ENCODE results near the gene MIR17HG. TPM values are rescaled to one million over a fixed set of nuclear protein-coding genes. Genes with fewer than 3 reads are reported as not detected.
A peak's percentile ranks its signal among the peaks of the same experiment; 100 is the strongest.

The MIR17HG gene
- total RNA-seq, 3 donors from 2014 or later (not counting 1 experiment from before 2014, with no cell fraction given): 2.2 to 8.1 (median 6.1) TPM

GRCh38 chr13:91347996-91348905 is 764 bp downstream of the MIR17HG start:
- peaks cover 8% of the 10 kb centered on the region for H3K4me1 ChIP-seq (ENCODE audit: control insufficient read depth, insufficient read depth, low read length)
- H3K27ac Mint-ChIP-seq: peak overlapping the region in 1 of 2 donors; percentile 83
- peak overlapping the region; percentile 48 for H3K27ac ChIP-seq (ENCODE audit: low read length)
- H3K4me3 Mint-ChIP-seq: peak overlapping the region; percentile 65
- ATAC-seq: peak; percentile 67 to 82 (median 70)
- intact Hi-C loops (cut with micrococcal nuclease): no loop called here
- H3K36me3 ChIP-seq (ENCODE audit: control insufficient read depth, insufficient read depth, low read length): peaks cover 18% of the 10 kb centered on the region
- H3K27me3 ChIP-seq (ENCODE audit: control insufficient read depth, insufficient read depth, low read length): no peaks in the 10 kb centered on the region
- peaks cover 16% of the 10 kb centered on the region in 2 donors for H3K4me1 Mint-ChIP-seq
- no peaks in the 10 kb centered on the region for H3K9me3 ChIP-seq (ENCODE audit: control insufficient read depth, insufficient read depth, low read length)
- peaks cover 0 to 3% of the 10 kb centered on the region in 2 donors for H3K27me3 Mint-ChIP-seq (ENCODE audit: low read depth in 2 of 2)
- peaks cover under 1% of the 10 kb centered on the region for H3K36me3 Mint-ChIP-seq
- no peaks in the 10 kb centered on the region for H3K9me3 Mint-ChIP-seq
- TF ChIP-seq CTCF (IDR thresholded peaks at IDR 0.05): no peak
- under 1% methylated on average over 141 of the region's 141 CpGs for WGBS (ENCODE audit: insufficient coverage)
- peak overlapping the region; percentile 64 for H3K4me3 ChIP-seq (ENCODE audit: low read length)
- peak; percentile 54 to 82 for DNase-seq

GRCh38 chr13:91348906-91349435 is 1.5 kb downstream of the MIR17HG start:
- peaks cover 24% of the 10 kb centered on the region for H3K36me3 ChIP-seq (ENCODE audit: control insufficient read depth, insufficient read depth, low read length)
- H3K4me1 ChIP-seq (ENCODE audit: control insufficient read depth, insufficient read depth, low read length): peaks cover 8% of the 10 kb centered on the region
- peak overlapping the region; percentile 14 for H3K27ac ChIP-seq (ENCODE audit: low read length)
- Mint-ChIP-seq H3K4me3 (peak overlapping the region; percentile 92), H3K4me1 (peaks cover 16% of the 10 kb centered on the region in 2 donors), H3K27ac (peak overlapping the region; percentile 83), H3K36me3 (peaks cover 8% of the 10 kb centered on the region), H3K27me3 (ENCODE audit: low read depth in 2 of 2) (no peaks in the 10 kb centered on the region), H3K9me3 (no peaks in the 10 kb centered on the region)
- intact Hi-C loops (cut with micrococcal nuclease): loop anchor here (1.0 kb wide), 2 partner anchors 36 to 49 kb away; partner anchors contain the start of gene GPC5
- ATAC-seq (peak; percentile 78 to 93 (median 82)), DNase-seq (peak; percentile 92 to 94)
- under 1% methylated on average over 45 of the region's 46 CpGs for WGBS (ENCODE audit: insufficient coverage)
- H3K4me3 ChIP-seq (ENCODE audit: low read length): peak overlapping the region; percentile 64
- H3K9me3 ChIP-seq (ENCODE audit: control insufficient read depth, insufficient read depth, low read length): no peaks in the 10 kb centered on the region
- no peaks in the 10 kb centered on the region for H3K27me3 ChIP-seq (ENCODE audit: control insufficient read depth, insufficient read depth, low read length)
- peak; percentile 80 for TF ChIP-seq CTCF (IDR thresholded peaks at IDR 0.05)

- H3K36me3 ChIP-seq (ENCODE audit: control insufficient read depth, insufficient read depth, low read length): peaks cover 32% of the 10 kb centered on the region
- 44% methylated on average over 4 of the region's 5 CpGs for WGBS (ENCODE audit: insufficient coverage)
- no peak for TF ChIP-seq CTCF (IDR thresholded peaks at IDR 0.05)
- peaks cover 8% of the 10 kb centered on the region for H3K4me1 ChIP-seq (ENCODE audit: control insufficient read depth, insufficient read depth, low read length)
- no peak for ATAC-seq
- Mint-ChIP-seq H3K27me3 (ENCODE audit: low read depth in 2 of 2) (no peaks in the 10 kb centered on the region), H3K27ac (peak overlapping the region in 1 of 2 donors; percentile 83), H3K4me3 (peak overlapping the region; percentile 92), H3K36me3 (peaks cover 13% of the 10 kb centered on the region), H3K4me1 (peaks cover 16% of the 10 kb centered on the region in 2 donors), H3K9me3 (no peaks in the 10 kb centered on the region)
- intact Hi-C loops (cut with micrococcal nuclease): loop anchor here (1.0 kb wide), 2 partner anchors 37 to 48 kb away; partner anchors contain the start of gene GPC5
- no peaks in the 10 kb centered on the region for H3K27me3 ChIP-seq (ENCODE audit: control insufficient read depth, insufficient read depth, low read length)
- H3K9me3 ChIP-seq (ENCODE audit: control insufficient read depth, insufficient read depth, low read length): no peaks in the 10 kb centered on the region
- DNase-seq: no peak
- H3K4me3 ChIP-seq (ENCODE audit: low read length): no peak overlapping the region
- H3K27ac ChIP-seq (ENCODE audit: low read length): no peak overlapping the region
These were observed 2.8 kb downstream of the MIR17HG start for GRCh38 chr13:91349992-91350911.

Data from natural killer cell (primary cell).